ENCODE results near the gene DNAJC6.

The DNAJC6 gene

DNA sequence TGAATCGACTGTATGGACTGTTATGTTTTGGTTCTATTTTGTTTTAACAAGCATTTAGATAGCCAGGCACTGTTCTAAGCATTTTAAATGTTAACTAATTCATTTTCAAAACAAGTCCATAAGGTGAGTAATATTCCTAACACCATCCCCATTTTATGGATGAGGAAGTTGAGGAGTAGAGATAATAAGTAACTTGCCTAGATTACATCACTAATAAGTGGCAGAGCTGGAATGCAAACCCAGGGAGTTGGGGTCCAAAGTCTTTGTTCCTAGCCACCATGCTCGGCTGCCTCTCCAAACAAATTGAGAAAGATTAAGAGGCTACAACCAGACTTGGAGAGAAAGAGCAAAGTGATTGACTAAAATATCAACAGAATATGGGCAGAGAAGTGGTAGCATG is 98.5 kb downstream of the DNAJC6 start:
- no peak for DNase-seq

DNA sequence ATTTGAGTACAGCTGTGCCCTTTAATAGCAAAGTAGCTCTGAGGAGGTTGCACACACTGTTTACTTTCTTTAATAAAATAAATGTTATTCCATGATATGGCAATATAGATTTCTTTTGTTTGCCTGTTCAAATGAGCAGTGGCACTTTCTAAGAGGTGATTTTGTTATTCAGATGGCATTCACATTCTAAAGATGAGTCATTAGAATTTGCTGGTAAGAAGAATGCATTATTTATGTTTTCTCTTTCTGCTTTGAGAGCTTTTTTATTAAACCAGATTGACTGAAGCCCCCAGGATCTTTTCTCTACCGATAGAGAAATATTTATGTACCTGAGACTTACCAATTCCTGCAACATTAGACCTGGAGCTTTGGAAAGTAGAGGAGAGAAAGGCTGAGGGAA is 100.0 kb downstream of the DNAJC6 start:
- DNase-seq: no peak

- DNase-seq: no peak
Observed at GRCh38 chr1:65409816-65410326, 100.5 kb downstream of the DNAJC6 start.

DNA sequence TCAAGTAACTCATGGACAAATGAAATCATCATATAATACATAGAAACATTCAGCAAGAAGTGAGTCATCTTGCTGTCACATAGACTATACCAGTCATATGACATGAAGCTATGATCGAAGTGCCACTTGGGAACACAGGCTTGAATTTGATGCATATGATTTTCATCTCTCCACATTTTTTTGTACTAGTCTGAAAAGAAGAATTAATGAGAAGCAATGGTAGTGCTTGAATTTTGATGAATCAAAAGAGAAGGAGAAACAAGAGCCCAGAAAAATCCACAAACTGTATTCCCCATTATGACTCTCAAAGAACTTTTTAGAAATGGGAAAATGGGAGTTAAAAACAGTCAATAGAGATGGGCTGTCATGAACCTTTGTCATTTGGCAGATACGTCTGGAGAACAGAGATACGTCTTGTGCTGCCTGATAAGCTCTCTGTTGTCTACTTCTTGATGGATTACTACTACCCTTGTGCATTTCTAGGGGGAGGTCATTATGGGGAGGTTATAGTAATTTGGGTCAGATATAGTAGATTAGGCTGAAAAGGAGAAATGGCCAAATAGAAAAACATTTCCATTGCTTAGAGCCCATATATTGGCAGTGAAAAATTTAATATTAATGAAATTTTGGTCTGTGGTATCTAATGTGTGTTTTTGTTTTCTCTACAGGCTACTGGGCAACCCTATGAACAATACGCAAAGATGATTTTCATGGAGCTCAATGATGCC is 103.1 kb downstream of the DNAJC6 start:
- no peak for DNase-seq

- no peak for DNase-seq
Observed at GRCh38 chr1:65412984-65413375, 103.6 kb downstream of the DNAJC6 start.

DNA sequence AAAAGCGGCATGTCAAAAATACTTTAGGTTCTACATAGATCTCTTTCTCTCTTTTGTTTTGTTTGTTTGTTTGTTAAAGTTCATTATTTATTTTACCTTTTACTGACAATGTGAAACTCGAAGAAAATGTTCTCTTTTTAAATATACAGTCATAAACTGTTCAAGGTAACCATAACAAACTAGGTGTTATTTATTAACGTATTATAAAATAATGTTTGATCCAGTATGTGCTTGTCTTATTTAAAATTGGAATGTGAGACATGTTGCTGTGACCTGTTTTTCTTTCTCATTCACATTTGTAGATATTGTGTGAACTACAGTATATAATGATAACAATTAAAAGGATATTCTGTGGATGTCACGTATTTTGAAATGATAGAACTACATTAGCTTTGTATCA is 105.2 kb downstream of the DNAJC6 start:
- no peak for DNase-seq

DNA sequence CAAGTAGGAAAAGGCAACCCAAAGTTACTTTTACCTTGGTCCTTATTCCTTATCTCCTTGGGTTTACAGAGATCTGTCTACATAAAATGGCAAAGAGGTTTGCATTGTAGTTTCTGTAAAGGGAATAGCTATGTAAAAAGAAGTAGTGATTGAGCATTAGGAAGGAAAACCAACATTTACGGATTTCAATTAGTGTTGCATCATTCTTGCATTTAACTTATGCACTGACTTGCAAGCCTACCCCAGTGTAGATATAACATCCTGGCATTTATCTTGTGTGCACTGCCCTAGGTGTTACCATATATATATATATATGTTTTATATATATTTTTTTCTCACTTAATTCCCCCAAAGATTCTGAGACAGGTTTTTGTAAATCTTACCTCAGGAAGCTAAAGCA is 107.4 kb downstream of the DNAJC6 start:
- no peak for DNase-seq

GRCh38 chr1:65417729-65418128 is 108.4 kb downstream of the DNAJC6 start:
- no peak for DNase-seq

- DNase-seq: no peak
Observed at GRCh38 chr1:65418522-65419185, 109.3 kb downstream of the DNAJC6 start.

DNA sequence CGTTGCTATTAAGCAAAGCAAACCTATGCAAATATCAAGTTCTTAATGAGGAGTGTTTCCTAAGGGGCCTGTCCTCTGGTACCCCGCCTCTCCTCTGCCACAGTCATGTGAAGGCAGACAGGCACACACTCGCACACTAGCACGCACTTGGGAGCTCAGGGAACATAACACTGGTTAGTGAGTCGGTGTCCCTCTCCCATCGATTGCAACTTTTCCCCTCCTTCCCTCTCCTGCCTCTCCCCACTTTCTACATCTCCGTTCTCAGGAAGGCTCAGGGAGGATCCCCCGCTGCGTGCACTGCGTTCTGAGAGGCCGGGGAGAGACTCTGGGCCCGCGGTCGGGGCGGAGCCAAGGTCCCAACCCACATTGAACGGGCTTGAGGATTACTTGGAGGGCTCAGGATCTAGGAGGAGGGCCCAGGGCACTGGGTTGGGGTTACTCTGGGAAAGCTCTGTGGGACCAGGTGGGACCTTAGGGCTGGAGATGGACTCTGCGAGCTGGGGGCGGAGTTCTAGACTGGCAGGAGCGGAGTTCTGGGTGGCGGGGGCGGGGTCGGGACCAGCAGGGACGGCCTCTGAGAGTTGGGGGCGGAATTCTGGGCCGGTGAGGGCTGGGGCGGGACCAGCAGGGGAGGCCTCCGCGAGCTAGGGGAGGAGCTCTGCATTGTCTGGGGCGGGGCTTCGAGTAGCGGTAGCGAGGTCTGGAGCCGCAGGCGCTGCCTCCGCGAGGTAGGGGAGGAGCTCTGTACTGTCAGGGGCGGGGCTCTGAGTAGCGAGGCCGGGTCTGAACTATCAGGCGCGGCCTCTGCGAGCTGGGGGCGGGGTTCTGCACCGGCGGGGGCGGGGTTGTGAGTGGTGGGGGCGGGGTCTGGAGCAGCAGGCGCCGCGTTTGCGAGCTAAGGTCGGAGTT is 110.6 kb downstream of the DNAJC6 start:
- DNase-seq: peak; percentile 96 to 98 (median 98)

DNA sequence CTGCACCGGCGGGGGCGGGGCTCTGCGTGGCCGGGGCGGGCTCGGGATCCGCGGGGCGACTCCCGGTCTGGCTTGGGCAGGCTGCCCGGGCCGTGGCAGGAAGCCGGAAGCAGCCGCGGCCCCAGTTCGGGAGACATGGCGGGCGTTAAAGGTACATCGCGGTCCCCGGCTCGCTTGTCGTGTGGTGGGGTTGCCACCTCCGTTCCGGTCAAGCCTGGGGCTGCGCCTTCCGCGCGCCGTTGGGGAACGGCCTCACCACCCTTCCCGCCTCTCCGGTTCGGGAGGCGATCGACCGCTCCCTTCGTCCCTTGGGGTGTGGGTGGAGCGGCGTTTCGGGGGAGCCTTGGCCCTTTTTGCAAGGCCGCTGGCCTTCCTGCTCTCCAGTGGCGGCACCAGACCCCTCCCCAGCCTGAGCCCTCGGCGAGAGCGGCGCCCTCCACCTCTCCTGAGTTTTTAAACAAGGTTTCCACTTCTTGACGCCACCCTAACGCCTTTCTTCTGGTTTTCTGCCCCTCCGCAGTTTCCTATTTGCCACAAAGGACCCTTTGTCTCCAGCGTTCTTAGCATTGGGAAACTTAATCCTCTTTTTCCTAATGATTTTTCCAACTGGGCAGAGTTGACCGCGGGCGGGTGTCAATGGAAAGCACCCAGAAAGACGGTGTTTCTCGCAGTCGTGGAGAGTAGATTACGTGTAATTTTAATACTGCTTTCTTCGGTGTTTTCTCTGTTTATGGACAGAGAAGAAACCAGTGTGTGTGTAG is 111.4 kb downstream of the DNAJC6 start, which contains the start of the genes LEPR and LEPROT:
Gene LEPR, plus strand, starts transcription at position 79 of the 761 bp plus-strand sequence. CDS start 144,898 bp downstream, outside the sequence.
Gene LEPROT, plus strand, starts transcription at position 79 of the 761 bp plus-strand sequence. Its CDS starts 57 bp downstream, at position 136.
- peak in 1 of 5 donors; percentile 28 for DNase-seq

GRCh38 chr1:65421351-65422025 is 112.1 kb downstream of the DNAJC6 start:
- DNase-seq: no peak

DNA sequence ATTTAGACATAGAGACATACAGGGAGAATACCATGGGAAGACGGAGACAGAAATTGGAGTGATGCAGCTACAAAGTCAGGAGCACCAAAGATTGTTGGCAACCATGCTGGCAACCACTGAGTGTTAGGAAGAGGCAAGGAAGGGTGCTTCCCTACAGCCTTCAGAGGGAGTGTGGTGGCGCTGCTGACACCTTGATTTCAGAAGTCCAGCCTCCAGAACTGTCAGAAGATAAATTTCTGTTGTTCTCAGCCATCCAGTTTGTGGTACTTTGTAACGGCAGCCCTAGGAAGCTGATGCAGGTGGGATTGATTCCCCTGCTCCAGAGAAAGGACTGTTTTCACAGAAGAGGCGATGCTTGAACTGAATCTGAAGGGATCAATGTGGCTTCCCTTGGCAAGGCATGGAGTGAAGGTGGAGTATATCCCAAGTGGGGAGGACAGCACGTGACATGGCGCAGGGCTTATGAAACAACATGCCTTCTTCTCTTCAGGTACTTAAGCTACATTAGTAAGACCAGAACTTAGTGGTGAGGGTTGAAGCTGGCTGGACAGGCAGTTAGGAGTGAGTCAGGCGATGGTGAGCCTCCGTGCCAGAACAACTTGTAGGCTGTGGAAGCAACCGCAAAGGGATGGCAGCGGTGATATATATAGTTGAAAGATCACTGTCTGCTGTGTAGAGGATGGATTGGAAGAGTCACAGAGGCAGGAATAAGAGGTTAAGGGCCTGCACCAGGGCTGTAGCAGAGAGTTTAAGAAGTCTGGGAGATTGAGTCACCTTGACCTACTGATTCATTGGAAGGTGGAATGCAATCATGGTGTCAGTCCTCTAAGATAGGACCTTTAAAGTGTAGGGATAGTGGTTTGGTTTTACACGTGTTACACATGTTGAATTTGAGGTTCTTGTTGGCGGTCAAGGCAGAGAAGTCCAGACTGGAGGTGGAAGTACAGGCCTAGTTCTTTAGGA is 113.2 kb downstream of the DNAJC6 start:
- DNase-seq: peak in 1 of 5 donors; percentile 15

- peak in 1 of 5 donors; percentile 83 for DNase-seq
Observed at GRCh38 chr1:65423884-65424572, 114.7 kb downstream of the DNAJC6 start.

GRCh38 chr1:65424573-65424889 is 115.2 kb downstream of the DNAJC6 start:
- DNase-seq: peak in 1 of 5 donors; percentile 3

- no peak for DNase-seq
Observed at GRCh38 chr1:65425006-65425405, 115.7 kb downstream of the DNAJC6 start.

DNA sequence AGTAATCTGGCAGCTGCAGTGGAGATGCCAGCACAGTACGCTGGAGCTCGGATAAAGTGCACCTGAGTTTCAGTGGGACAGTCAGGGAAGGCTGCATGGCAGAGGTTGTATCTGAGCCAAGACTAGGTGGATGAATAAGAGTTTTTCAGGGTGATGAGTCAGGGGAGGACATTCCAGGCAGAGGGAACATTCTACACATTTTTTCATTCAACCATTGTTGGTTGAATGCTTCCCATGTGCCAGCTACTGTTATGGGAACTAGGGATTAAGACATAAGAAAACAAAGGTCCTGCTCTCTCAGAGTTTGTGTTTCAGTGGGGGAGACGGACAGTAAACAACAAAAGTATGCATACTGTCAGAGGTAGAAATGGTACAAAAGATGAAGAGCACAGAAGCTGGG is 116.4 kb downstream of the DNAJC6 start:
- no peak for DNase-seq

DNA sequence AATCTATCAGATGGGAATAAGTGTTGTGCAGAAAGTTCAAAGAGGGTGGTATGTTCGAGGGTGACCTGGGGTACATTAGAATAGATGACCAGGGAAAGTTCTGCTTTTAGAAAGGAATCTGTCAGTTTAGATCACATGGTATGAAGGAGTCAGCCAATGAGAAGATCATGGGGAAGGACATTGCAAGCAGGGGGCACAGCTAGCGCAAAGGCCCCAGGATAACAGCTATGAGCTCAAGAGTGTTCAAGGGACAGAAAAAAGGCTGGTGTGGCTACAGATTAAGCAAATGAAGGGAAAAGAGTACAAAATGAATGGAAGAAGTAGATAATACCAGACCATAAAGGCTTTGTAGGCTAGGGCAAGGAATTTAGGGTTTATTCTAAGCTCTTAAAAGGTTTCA is 119.7 kb downstream of the DNAJC6 start:
- DNase-seq: no peak

GRCh38 chr1:65429806-65430205 is 120.5 kb downstream of the DNAJC6 start:
- DNase-seq: no peak
